CD4-positive, alpha-beta T cell treated with Interleukin-17A for 4 hours (primary cell): ENCODE results near the gene ARID5B.
"Not testable (repeated sequence)": the region's sequence is repeated elsewhere in the genome, so short reads cannot be mapped to it uniquely, and the experiment has no call there.

Experiments used
- DNase-seq: peaks from one replicate; pipeline ENCODE4 v3.0.0-alpha.2; 2020; ENCODE audit warnings: mixed read lengths

Gene ARID5B

DNA sequence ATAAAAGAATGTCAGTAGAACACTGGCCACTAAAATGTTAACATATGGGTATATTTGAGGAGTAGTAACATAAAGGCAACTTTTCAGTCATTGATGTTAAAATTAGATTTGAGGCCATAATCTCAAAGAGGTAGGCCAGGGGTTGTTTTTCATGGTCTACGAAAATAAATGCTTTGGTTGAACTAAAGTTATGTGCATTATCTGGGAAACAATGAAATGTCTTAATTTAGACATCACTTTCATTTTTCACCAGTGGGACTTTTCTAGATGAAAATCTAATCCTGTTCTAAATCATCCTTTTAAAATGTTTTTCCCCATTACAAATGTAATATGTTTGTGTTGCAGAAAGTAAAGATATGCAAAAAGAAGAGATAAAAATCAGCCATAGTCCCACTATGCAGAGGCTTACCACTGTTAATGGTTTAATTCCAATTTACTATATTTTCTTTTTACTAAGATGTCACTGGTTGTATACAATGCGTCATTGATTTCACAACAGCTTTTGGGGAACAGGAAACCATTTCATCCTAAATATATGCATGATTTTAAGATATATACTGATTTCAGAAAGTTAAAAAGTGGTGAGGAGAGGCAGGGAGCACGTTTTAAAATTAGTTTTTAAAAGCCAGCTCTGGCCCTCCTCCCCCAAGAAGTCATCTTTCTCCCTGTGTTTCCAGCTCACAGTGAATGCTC lies 64.3 kb downstream of the ARID5B start:
- DNase-seq = no peak

DNA sequence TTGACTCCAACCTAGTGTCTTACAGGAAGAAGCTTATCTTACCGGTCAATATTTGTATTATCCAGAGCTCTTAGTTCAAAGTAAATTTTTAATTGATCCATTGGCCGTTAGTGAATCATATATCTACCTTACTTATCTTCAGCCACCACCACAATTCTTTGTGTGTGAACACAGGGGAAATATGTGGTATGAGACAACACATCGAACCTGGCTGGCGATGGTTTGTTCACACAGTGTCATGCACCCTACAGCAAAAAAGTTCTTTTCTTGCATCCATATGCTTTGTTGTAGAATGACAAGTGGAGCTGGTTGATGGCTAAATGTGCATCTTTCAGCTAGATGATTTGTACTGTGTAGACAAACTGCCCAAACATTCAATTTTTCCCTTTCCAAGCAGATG lies 65.8 kb downstream of the ARID5B start:
- DNase-seq = no peak

- no peak for DNase-seq
Measured at GRCh38 chr10:61970182-61971002, 68.9 kb downstream of the ARID5B start.

GRCh38 chr10:61971003-61971325 lies 69.5 kb downstream of the ARID5B start:
- no peak for DNase-seq

DNA sequence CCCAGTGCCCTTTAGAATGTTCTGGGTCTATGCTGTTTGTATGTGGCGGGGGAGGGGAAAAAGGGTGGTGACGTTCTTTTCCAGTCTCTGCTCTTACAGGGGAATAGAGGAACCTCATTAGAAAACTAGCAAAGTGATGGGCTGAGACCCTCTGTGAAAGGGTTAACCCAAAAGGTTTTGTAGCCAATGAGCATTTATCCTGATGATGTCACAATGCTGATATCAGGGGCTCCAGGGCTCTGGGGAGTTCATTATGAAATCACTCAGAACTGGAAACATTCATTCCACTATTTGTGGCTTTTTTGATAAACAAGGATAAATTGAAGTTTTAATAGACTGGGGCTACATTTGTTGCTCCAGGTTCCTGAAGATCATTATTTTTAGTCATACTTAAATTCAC lies 71.7 kb downstream of the ARID5B start:
- DNase-seq = no peak

DNA sequence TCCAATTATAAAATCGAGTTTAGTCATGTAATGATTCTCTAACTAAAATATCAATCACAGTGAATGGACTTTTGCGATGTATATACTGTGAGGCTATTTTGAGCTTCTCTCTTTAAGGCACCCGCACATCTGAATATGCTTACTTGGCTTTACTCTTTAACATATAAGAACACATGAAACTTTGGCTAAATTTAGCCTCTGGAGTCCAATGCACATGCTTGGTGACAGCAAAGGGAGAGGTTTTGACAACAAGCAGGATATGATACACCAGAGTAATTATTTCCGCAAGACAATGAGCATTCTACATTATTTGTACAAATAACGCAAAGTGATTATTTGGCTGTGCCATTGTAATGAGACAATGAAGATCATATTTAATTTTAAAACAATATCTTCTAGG lies 72.4 kb downstream of the ARID5B start:
- DNase-seq = no peak

DNA sequence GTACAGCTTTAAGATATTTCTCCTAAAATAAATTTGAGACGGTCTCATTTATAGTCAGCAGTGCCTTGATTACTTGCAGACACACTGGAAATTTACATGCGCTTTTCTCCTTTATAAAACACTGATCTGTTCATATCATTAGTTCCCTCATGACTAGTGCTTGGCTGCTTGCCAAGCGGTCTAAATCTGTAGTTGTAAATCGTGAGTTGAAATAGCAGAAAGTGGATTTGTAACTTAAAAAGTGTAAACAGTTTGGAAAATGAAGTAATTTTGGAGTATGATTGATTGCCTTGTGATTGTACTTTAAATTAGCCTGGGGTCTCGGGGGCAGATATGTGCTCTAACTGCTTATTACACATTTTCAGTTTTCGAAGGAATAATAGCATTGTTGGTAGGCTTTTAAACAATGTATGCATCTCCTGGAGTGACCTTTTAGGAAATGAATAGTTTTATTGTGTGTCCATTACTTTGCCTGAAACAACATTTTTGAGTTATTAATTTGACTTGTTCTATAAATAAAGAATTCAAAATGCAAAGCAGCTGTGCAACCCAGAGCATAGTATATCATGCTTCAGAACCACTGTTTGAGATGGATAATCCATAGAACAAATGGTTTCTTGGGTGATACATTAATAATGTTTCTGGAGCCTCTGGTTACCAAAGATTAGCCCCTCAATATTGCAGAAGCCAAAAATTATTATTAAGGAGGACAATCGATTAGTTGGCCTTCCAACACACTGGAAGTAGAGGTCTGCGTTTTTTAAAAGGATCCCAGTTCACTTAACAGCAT lies 73.3 kb downstream of the ARID5B start:
- DNase-seq = peak; percentile 17

DNA sequence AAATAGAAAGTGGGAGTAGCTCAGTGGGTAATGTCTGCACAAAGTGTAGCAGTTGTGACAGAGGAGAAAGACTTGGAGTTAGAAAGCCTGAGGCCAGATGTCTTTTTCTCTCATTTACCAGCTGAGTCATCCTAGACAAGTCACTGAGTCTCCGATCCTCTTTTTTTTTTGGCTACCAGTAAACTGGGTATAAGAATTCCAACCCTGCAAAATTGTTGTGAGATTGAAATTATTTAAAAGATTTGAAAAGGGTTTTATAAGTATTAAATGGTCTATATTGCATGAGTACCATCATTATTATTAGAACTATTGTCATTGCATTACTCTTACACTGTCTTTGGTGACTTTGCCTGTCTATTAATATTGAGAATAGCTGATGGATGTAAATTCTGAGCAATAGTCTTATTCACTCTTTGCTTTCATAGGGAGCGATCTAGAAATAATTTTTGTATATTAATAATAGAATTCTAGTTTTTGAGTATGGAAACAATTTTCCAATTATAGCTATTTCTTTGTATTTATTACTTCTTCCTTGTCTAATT lies 74.0 kb downstream of the ARID5B start:
- DNase-seq = no peak

GRCh38 chr10:61976951-61977721 lies 75.6 kb downstream of the ARID5B start:
- DNase-seq = not testable (repeated sequence)

DNA sequence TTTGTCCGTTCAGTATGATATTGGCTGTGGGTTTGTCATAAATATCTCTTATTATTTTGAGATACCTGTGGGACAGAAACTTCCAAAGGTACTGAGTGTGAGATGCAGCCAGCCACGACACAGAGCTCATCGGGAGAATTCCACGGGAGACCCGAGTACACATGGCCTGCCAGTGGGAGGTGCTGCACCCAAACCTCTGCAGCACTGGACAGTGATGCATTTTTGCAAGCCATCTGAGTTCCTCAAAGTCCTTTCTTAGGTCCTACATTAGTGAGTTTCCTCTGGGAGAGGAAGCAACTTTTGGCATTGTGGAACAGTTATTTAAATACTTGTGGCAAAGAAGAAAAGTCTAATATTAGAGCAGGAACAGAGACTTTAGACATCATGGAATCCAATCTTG lies 77.5 kb downstream of the ARID5B start:
- no peak for DNase-seq

GRCh38 chr10:61981460-61981859 lies 80.0 kb downstream of the ARID5B start:
- DNase-seq = no peak

DNA sequence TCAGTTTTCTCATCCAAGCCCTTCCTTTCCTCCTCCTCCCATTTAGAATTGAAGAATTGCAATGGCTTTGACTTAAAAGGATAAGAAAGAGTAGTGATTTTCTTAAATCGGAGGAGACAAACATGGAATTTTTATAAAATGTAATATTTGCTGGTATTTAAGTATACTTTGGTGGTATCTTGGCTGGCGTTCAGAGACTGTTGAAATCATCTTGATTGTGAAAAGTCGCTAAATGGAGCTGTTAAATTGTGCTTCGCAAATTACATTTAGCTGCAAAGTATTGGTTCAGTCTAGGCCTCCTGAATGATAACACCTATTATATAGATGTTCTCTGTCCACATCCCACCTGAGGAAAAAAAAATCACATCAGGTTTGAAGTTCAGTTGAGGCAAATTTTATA lies 81.8 kb downstream of the ARID5B start:
- DNase-seq = no peak

GRCh38 chr10:61984803-61985418 lies 83.4 kb downstream of the ARID5B start:
- no peak for DNase-seq

DNA sequence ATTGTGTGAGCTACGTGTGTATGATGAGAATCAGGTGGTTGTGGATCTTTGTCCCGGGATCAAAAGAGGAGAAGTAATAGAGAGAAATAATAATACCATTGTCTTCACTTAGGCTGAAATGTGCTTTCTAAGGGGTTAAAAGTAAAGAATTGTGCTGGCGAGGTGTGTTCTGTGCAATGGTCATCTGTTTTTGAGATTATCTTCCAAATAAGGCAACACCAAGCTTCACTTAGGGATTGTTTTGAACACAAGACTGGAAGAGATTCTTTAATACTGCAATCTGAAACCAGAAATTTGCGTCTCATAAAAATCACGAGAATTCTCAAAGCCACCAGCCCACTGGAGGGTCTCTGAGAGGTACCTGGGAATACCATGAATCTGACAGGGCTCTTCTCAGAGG lies 84.2 kb downstream of the ARID5B start:
- DNase-seq = no peak

DNA sequence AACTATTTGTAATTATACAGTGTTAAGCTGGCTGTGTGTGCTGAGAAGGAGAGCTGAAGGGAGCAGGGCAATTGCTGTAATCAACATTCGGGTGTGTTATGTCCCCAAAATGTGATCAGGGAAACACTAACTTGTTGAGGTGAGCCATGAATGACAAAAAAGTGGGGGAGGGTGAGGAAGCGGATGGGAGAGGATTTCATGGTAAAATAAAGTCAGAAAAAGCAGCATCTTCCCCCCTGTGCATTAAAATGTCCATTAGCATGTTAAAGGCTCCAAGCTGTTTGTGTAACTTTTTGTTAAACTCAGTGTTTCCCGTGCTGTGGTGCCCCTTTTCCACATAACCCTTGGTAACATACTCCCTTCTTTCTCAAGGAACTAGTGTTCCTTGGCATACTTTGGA lies 84.9 kb downstream of the ARID5B start:
- DNase-seq = no peak

GRCh38 chr10:61986788-61987492 lies 85.4 kb downstream of the ARID5B start:
- no peak for DNase-seq

GRCh38 chr10:61987537-61987936 lies 86.0 kb downstream of the ARID5B start:
- no peak for DNase-seq

GRCh38 chr10:61987951-61988379 lies 86.5 kb downstream of the ARID5B start:
- no peak for DNase-seq

- no peak for DNase-seq
Measured at GRCh38 chr10:61989995-61990760, 88.7 kb downstream of the ARID5B start.

DNA sequence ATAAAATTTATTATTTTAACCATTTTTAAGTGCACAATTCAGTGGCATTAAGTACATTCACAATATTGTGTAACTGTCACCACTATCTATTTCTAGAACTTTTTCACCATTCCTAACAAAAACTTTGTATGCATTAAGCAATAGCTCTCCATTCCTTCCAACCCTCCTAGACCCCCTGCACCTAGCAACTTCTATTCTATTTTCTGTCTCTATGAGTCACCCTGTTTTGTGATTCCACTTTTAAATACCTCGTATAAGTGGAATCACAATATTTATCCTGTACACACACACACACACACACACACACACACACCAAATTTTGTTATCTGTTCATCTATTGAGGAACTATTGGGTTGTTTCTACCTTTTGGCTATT lies 89.2 kb downstream of the ARID5B start:
- no peak for DNase-seq

DNA sequence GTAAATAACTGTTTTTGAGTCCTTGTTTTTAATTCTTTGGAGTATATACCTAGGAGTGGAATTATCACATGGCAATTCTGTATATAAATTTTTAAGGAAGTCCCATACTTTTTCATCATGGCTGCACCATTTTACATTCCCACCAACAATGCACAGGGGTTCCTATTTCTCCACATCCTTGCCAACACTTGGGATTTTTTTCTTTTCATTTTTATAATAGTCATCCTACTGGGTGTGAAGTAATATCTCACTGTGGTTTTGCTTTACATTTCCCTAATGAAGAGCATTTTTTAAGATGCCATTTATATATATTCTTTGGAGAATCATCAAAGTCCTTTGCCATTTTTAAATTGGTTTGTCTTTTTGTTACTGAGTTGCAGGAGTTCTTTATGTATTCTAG lies 89.7 kb downstream of the ARID5B start:
- DNase-seq = no peak
